ENCODE results near the gene NME9.
"Not testable (repeated sequence)": the region's sequence is repeated elsewhere in the genome, so short reads cannot be mapped to it uniquely, and the experiment has no call there.

Gene NME9

GRCh38 chr3:138329127-138329983 lies at the start of gene NME9:
NME9 (minus strand) TSS chr3:138329851; CDS start chr3:138329335, 516 bp downstream.
- DNase-seq, result peak; percentile 91

- DNase-seq, result no peak
These were observed 49.3 kb upstream of the NME9 start for GRCh38 chr3:138378990-138379389.

- DNase-seq, result no peak
These were observed 48.7 kb upstream of the NME9 start for GRCh38 chr3:138378331-138378730.

- no peak for DNase-seq
These were observed 48.2 kb upstream of the NME9 start for GRCh38 chr3:138377804-138378203.

GRCh38 chr3:138377212-138377611 lies 47.6 kb upstream of the NME9 start:
- not testable (repeated sequence) for DNase-seq

- DNase-seq, result no peak
These were observed 47.0 kb upstream of the NME9 start for GRCh38 chr3:138376663-138377062.

GRCh38 chr3:138375447-138375846 lies 45.8 kb upstream of the NME9 start:
- no peak for DNase-seq

- DNase-seq, result no peak
These were observed 45.0 kb upstream of the NME9 start for GRCh38 chr3:138374573-138375134.

- DNase-seq, result no peak
These were observed 44.1 kb upstream of the NME9 start for GRCh38 chr3:138373736-138374094.

- no peak for DNase-seq
These were observed 43.6 kb upstream of the NME9 start for GRCh38 chr3:138373087-138373735.

GRCh38 chr3:138371070-138371965 lies 41.7 kb upstream of the NME9 start:
- no peak for DNase-seq

GRCh38 chr3:138370321-138370720 lies 40.7 kb upstream of the NME9 start:
- no peak for DNase-seq

- DNase-seq, result no peak
These were observed 39.7 kb upstream of the NME9 start for GRCh38 chr3:138369151-138369900.

GRCh38 chr3:138367911-138368310 lies 38.3 kb upstream of the NME9 start:
- DNase-seq, result no peak

GRCh38 chr3:138367326-138367850 lies 37.7 kb upstream of the NME9 start:
- DNase-seq, result no peak

- DNase-seq, result no peak
These were observed 36.5 kb upstream of the NME9 start for GRCh38 chr3:138366006-138366759.

- DNase-seq, result no peak
These were observed 35.6 kb upstream of the NME9 start for GRCh38 chr3:138365253-138365555.

- DNase-seq, result no peak
These were observed 35.0 kb upstream of the NME9 start for GRCh38 chr3:138364356-138365252.

- no peak for DNase-seq
These were observed 33.7 kb upstream of the NME9 start for GRCh38 chr3:138363322-138363721.

GRCh38 chr3:138362538-138362937 lies 32.9 kb upstream of the NME9 start:
- no peak for DNase-seq
